Measurements from ENCODE around the gene COL13A1. TPM values are rescaled to one million over a fixed set of nuclear protein-coding genes. Genes with fewer than 3 reads are reported as not detected.
A peak's percentile ranks its signal among the peaks of the same experiment; 100 is the strongest.

The COL13A1 gene
- total RNA-seq, 1 experiment from 2014 or later: 3.6 TPM

GRCh38 chr10:69845574-69846292, 44.0 kb downstream of the COL13A1 start:
- WGBS (ENCODE audit: extremely low coverage, insufficient read length, low lambda C conversion rate): no CpG with 5 or more reads among the region's 6 CpGs
- Histone ChIP-seq H3K56ac (ENCODE audit: insufficient read length, low read depth, low read length) (no peak overlapping the region), H4K8ac (replicated peaks; ENCODE audit: insufficient read length, low read depth, low read length) (no peak overlapping the region), H2BK15ac (ENCODE audit: low read depth, low read length) (no peak overlapping the region), H3K9ac (ENCODE audit: extremely low read depth, insufficient read length, low read length) (no peak overlapping the region), H3K23ac (ENCODE audit: insufficient read length, low read depth, low read length) (no peak overlapping the region), H2BK120ac (ENCODE audit: low read depth, low read length, poor library complexity, severe bottlenecking) (no peak overlapping the region), H3K27ac (ENCODE audit: insufficient read length, low read depth, low read length) (no peak overlapping the region), H4K91ac (ENCODE audit: insufficient read length, low read depth, low read length) (no peak overlapping the region), H2AK5ac (ENCODE audit: insufficient read length, low read length) (no peak overlapping the region), H3K9me3 (ENCODE audit: control insufficient read depth, low read depth, low read length) (no peaks in the 10 kb centered on the region), H3K4me1 (ENCODE audit: insufficient read depth, low read length) (peaks cover 29% of the 10 kb centered on the region), H4K20me1 (ENCODE audit: control insufficient read depth, insufficient read depth, insufficient read length) (no peaks in the 10 kb centered on the region), H2AFZ (ENCODE audit: low read length) (no peak overlapping the region), H3K79me2 (ENCODE audit: insufficient read depth, low read length) (no peaks in the 10 kb centered on the region), H3K27me3 (ENCODE audit: insufficient read depth, low read length) (no peaks in the 10 kb centered on the region), H3K4ac (ENCODE audit: low read depth, low read length) (no peak overlapping the region), H4K5ac (ENCODE audit: insufficient read length, low read depth, low read length) (no peak overlapping the region), H3K4me2 (ENCODE audit: insufficient read depth, insufficient read length, low read length) (no peak overlapping the region), H3K14ac (ENCODE audit: insufficient read depth, low read length) (no peak overlapping the region; the same call in 1 of the 2 replicates), H2BK5ac (ENCODE audit: insufficient read length, low read length) (no peak overlapping the region), H3T11ph (ENCODE audit: low read length) (no peak overlapping the region), H2BK12ac (ENCODE audit: insufficient read length, low read depth, low read length) (no peak overlapping the region), H3K79me1 (ENCODE audit: insufficient read depth, low read depth, low read length, poor library complexity, severe bottlenecking) (no peaks in the 10 kb centered on the region), H3K23me2 (ENCODE audit: insufficient read length, low read depth, low read length, poor library complexity, severe bottlenecking) (no peaks in the 10 kb centered on the region), H3K18ac (ENCODE audit: insufficient read length, low read depth, low read length) (no peak overlapping the region), H2BK20ac (ENCODE audit: low read depth, low read length, poor library complexity, severe bottlenecking) (no peak overlapping the region)
- Mint-ChIP-seq H3K27me3 (ENCODE audit: low read depth) (peaks cover 2% of the 10 kb centered on the region; the same call in 1 of the 2 replicates), H3K36me3 (ENCODE audit: insufficient read depth in 1 of 3, low read depth in 3 of 3) (no peaks in the 10 kb centered on the region), H3K4me1 (peaks cover 63 to 75% of the 10 kb centered on the region in 2 experiments), H3K4me3 (peak overlapping the region in 1 of 2 experiments; percentile 54; a peak in 2 of 5 replicates), H3K27ac (peak overlapping the region in 1 of 3 experiments; percentile 49; a peak in 4 of 7 replicates), H3K9me3 (no peaks in the 10 kb centered on the region)
- no peak for TF ChIP-seq CTCF (conservative IDR thresholded peaks at IDR 0.05)
- DNase-seq: no peak

Measured in H9 (cell line).